PC-9 (cell line): ENCODE measurements around the gene BTN3A1.

Experiments used
- CTCF ChIP-seq: fragments of 200-600 bp; sonication (generic); conservative IDR thresholded peaks from 2 replicates; pipeline ENCODE4 v1.6.1; 2017; ENCODE audit warnings: mixed run types, antibody characterized with exemption, mild to moderate bottlenecking, moderate library complexity
- EZH2 ChIP-seq: fragments of 200-600 bp; sonication (generic); IDR thresholded peaks from 2 replicates; pipeline ENCODE4 v1.8.0; 2017; ENCODE audit warnings: antibody characterized with exemption, low read depth

GRCh38 chr6:26388014-26388413 lies 14.1 kb upstream of the BTN3A1 start:
- TF ChIP-seq EZH2: no peak
- TF ChIP-seq CTCF: no peak
